BJ (cell line): Measurements from ENCODE around the gene ZNF697. TPM values are rescaled to one million over a fixed set of nuclear protein-coding genes. Genes with fewer than 3 reads are reported as not detected.
A peak's percentile ranks its signal among the peaks of the same experiment; 100 is the strongest.
"Not testable (repeated sequence)": the region's sequence is repeated elsewhere in the genome, so short reads cannot be mapped to it uniquely, and the experiment has no call there.

Experiments
- CTCF ChIA-PET: fragments of 350-600 bp; formaldehyde crosslinking; extraction: SDS; loops from one replicate; lab custom pipeline; 2021; ENCODE audit warnings: antibody characterized with exemption, inconsistent platforms; lab: Yijun Ruan, JAX
- POLR2A ChIA-PET: fragments of 300-600 bp; sonication (Branson Sonifier 250); formaldehyde crosslinking; extraction: SDS; loops from one replicate; lab custom pipeline; 2021; ENCODE audit warnings: antibody characterized with exemption; lab: Charles Lee
- DNase-seq: peaks from one replicate; pipeline ENCODE4 v3.0.0-alpha.2; 2011; ENCODE audit warnings: low read depth
- H3K27me3 ChIP-seq: 2 replicates; pipeline ENCODE4 v1.6.0; 2011; ENCODE audit warnings: low read length; ENCODE audit not compliant: control insufficient read depth, insufficient read depth
- H3K36me3 ChIP-seq: 2 replicates; pipeline ENCODE4 v1.5.1; 2011; ENCODE audit warnings: low read length; ENCODE audit not compliant: control insufficient read depth, insufficient read depth
- H3K4me3 ChIP-seq: 2 replicates; pipeline ENCODE4 v1.5.1; 2011; ENCODE audit warnings: low read depth, mild to moderate bottlenecking, control low read depth, low read length
- CTCF ChIP-seq: IDR thresholded peaks from 2 replicates; pipeline ENCODE4 v1.5.1; 2011; ENCODE audit warnings: low read depth, mild to moderate bottlenecking, control low read depth, inconsistent platforms, low read length, moderate library complexity; ENCODE audit not compliant: insufficient read depth
- polyA plus RNA-seq: library from polyadenylated mRNA; depleted of rRNA; stranded (reverse); fragments of >200 nt; gene quantifications from 2 replicates; pipeline ENCODE4 v1.2.3, GENCODE V29; 2011

ZNF697 gene
- polyA plus RNA-seq, 1 experiment: 3.2 TPM

- no peak for DNase-seq
- Histone ChIP-seq H3K36me3 (no peaks in the 10 kb centered on the region), H3K27me3 (peaks cover 3% of the 10 kb centered on the region), H3K4me3 (no peak overlapping the region)
- TF ChIP-seq CTCF: no peak
- ChIA-PET CTCF (no interaction called here), POLR2A (no interaction called here)
These were observed 59.4 kb downstream of the ZNF697 start for GRCh38 chr1:119588621-119589020.

- CTCF ChIA-PET: interaction anchor here (4.7 kb wide), 1 partner anchor 88 kb away, joined by 23 read pairs; no protein-coding TSS in a partner anchor
These were observed 60.7 kb downstream of the ZNF697 start for GRCh38 chr1:119587341-119587740.

GRCh38 chr1:119585801-119586200 lies 62.3 kb downstream of the ZNF697 start:
- H3K4me3 ChIP-seq, DNase-seq, POLR2A ChIA-PET, H3K27me3 ChIP-seq, H3K36me3 ChIP-seq: not testable (repeated sequence)
- CTCF ChIA-PET: interaction anchor here (0.8 to 4.7 kb wide), 2 partner anchors 14 to 89 kb away, joined by 3 to 23 read pairs; no protein-coding TSS in a partner anchor

More at GRCh38 chr1:119587341-119587740, 60.7 kb downstream of the ZNF697 start:
- no peak for TF ChIP-seq CTCF
- no peak overlapping the region for H3K4me3 ChIP-seq
- H3K36me3 ChIP-seq: no peaks in the 10 kb centered on the region
- POLR2A ChIA-PET: no interaction called here
- peaks cover 3% of the 10 kb centered on the region for H3K27me3 ChIP-seq
- DNase-seq: no peak

GRCh38 chr1:119582801-119583200 lies 65.3 kb downstream of the ZNF697 start:
- DNase-seq: no peak
- peaks cover 1% of the 10 kb centered on the region for H3K27me3 ChIP-seq
- POLR2A ChIA-PET: no interaction called here
- CTCF ChIA-PET: interaction anchor here (0.9 to 4.7 kb wide), 3 partner anchors 13 to 95 kb away, joined by 3 to 23 read pairs (median 4); no protein-coding TSS in a partner anchor
- peak; percentile 72 for TF ChIP-seq CTCF
- H3K36me3 ChIP-seq: no peaks in the 10 kb centered on the region
- H3K4me3 ChIP-seq: no peak overlapping the region

GRCh38 chr1:119581076-119581475 lies 67.0 kb downstream of the ZNF697 start:
- CTCF ChIA-PET, POLR2A ChIA-PET, H3K36me3 ChIP-seq, H3K27me3 ChIP-seq, H3K4me3 ChIP-seq, DNase-seq: not testable (repeated sequence)

- no peak for DNase-seq
- CTCF ChIA-PET: no interaction called here
- TF ChIP-seq CTCF: no peak
- POLR2A ChIA-PET: no interaction called here
- Histone ChIP-seq H3K27me3 (peaks cover 5% of the 10 kb centered on the region; the same call in 1 of the 2 replicates), H3K36me3 (no peaks in the 10 kb centered on the region), H3K4me3 (no peak overlapping the region)
These were observed 74.2 kb downstream of the ZNF697 start for GRCh38 chr1:119573886-119574285.

- CTCF ChIA-PET, H3K27me3 ChIP-seq, H3K4me3 ChIP-seq, POLR2A ChIA-PET, H3K36me3 ChIP-seq, DNase-seq: not testable (repeated sequence)
These were observed 78.0 kb downstream of the ZNF697 start for GRCh38 chr1:119569930-119570622.
